Ishikawa (cell line): ENCODE results near the gene TAF1.

Source experiments
- CEBPB ChIP-seq: IDR thresholded peaks from 2 replicates; pipeline ENCODE4 v1.6.1; 2012
- CREB1 ChIP-seq: IDR thresholded peaks from 2 replicates; pipeline ENCODE4 v1.6.1; 2012; ENCODE audit warnings: low read depth
- EP300 ChIP-seq: IDR thresholded peaks from 2 replicates; pipeline ENCODE4 v1.6.1; 2012; ENCODE audit warnings: borderline replicate concordance
- FOXM1 ChIP-seq: IDR thresholded peaks from 2 replicates; pipeline ENCODE4 v1.6.1; 2012; ENCODE audit warnings: low read depth, borderline replicate concordance
- RAD21 ChIP-seq: IDR thresholded peaks from 2 replicates; pipeline ENCODE4 v1.6.1; 2012; ENCODE audit warnings: low read depth
- YY1 ChIP-seq: IDR thresholded peaks from 2 replicates; pipeline ENCODE4 v1.6.1; 2012; ENCODE audit warnings: low read depth
- TF ChIP-seq, protein P1 (sequence below): IDR thresholded peaks from 2 replicates; pipeline ENCODE4 v1.6.1; 2012
- TF ChIP-seq, protein P2 (sequence below): IDR thresholded peaks from 2 replicates; pipeline ENCODE4 v1.6.1; 2012; ENCODE audit warnings: low read depth, mild to moderate bottlenecking

DNA sequence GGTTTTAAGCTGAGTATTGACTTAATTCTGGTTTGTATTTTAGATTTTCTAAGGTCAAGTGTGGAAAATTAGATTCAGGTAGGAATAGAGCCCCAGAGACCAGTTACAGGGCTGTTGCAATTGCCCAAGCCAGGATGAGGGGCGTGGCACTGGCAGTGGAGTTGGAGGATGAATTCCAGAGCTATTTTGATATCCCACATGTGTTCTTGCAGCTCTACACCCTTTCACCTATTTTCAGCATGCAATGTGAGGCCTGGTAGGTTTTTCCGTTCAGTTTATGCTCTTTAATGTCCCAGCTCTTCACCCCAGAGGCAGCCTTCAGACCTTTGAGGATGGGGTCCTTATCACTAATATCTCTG lies 148.9 kb downstream of the TAF1 start:
- TF ChIP-seq YY1 (no peak), RAD21 (no peak), CEBPB (no peak), EP300 (no peak), CREB1 (no peak), FOXM1 (no peak)
- TF ChIP-seq, protein P1, sequence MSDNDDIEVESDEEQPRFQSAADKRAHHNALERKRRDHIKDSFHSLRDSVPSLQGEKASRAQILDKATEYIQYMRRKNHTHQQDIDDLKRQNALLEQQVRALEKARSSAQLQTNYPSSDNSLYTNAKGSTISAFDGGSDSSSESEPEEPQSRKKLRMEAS = no peak
- TF ChIP-seq, protein P2, sequence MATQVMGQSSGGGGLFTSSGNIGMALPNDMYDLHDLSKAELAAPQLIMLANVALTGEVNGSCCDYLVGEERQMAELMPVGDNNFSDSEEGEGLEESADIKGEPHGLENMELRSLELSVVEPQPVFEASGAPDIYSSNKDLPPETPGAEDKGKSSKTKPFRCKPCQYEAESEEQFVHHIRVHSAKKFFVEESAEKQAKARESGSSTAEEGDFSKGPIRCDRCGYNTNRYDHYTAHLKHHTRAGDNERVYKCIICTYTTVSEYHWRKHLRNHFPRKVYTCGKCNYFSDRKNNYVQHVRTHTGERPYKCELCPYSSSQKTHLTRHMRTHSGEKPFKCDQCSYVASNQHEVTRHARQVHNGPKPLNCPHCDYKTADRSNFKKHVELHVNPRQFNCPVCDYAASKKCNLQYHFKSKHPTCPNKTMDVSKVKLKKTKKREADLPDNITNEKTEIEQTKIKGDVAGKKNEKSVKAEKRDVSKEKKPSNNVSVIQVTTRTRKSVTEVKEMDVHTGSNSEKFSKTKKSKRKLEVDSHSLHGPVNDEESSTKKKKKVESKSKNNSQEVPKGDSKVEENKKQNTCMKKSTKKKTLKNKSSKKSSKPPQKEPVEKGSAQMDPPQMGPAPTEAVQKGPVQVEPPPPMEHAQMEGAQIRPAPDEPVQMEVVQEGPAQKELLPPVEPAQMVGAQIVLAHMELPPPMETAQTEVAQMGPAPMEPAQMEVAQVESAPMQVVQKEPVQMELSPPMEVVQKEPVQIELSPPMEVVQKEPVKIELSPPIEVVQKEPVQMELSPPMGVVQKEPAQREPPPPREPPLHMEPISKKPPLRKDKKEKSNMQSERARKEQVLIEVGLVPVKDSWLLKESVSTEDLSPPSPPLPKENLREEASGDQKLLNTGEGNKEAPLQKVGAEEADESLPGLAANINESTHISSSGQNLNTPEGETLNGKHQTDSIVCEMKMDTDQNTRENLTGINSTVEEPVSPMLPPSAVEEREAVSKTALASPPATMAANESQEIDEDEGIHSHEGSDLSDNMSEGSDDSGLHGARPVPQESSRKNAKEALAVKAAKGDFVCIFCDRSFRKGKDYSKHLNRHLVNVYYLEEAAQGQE = no peak
